ENCODE data around the gene PLXNB2.

Gene PLXNB2

DNA sequence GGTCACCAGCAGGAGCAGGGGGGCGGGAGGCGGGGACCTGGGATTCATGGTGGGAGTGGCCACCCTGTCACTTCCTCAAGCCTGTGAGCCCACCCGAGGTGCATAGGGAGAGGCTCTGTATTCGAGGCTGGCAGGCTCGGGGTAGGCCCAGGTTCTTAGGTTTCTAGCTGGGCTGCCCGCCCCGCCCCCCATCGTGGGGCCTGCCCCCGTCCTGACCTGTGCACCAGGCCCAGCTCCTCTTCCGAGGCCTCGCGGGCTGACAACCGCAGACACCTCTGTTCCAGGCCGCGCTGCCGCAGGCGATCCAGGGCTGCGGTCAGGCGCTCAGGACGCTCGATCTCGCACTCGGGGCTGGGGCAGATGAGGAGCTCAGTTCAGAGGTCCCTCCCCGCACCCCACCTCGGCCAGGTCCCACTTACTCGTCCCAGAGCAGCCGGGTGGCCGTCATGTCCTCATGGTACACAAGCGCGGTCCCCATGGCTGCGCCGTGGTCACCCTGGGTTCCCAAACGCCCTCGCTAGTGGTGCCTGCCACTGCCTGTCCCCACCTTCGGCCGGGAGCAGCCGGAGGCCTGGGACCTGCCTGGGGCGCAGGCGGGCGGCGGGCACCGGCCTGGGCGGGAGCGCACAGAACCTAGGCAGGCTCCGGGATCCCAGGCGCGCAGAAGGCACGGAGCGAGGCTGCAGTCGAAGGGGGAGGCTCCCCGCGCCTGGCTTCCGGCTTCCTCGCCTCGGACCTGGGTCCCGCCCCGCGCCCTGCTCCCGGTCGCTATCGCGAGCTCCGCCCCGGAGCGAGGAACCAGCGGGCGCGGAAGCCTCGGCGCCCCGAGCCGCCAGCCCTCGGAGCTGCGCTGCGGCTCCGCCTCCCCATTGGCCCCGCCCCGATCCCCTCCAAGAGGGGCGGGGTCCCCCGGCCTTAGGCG lies 56.6 kb downstream of the PLXNB2 start, which contains the start of gene HDAC10:
HDAC10 (minus strand) TSS at position 711 of the 922 bp plus-strand sequence; CDS start at position 478, 233 bp downstream.
- TF ChIP-seq SUZ12 (IDR thresholded peaks at IDR 0.05), result no peak
- TF ChIP-seq FOXK2 (IDR thresholded peaks at IDR 0.05), result no peak
- peak; percentile 40; the same call in 1 of the 2 replicates for TF ChIP-seq L3MBTL2 (conservative IDR thresholded peaks at IDR 0.05)
- ChIA-PET POLR2A (interaction anchor here (0.6 to 1.9 kb wide), 9 partner anchors 8 to 482 kb away, joined by 3 to 13 read pairs (median 4); partner anchors contain the start of genes LMF2, MAPK12, NCAPH2 and SCO2), CTCF (interaction anchor here (0.6 to 2.0 kb wide), 3 partner anchors 13 to 56 kb away, joined by 3 to 6 read pairs (median 3); partner anchors contain the start of gene PLXNB2)
- peak; percentile 75 for DNase-seq (ENCODE audit: extremely low spot score)

- TF ChIP-seq PKNOX1 (IDR thresholded peaks at IDR 0.05), result no peak
- TF ChIP-seq ELF4 (IDR thresholded peaks at IDR 0.05), result no peak
- TF ChIP-seq SP1 (IDR thresholded peaks at IDR 0.05), result no peak
- TF ChIP-seq SUZ12 (IDR thresholded peaks at IDR 0.05), result no peak
- TF ChIP-seq LEF1 (IDR thresholded peaks at IDR 0.05; ENCODE audit: borderline replicate concordance), result no peak
- TF ChIP-seq FOXM1 (IDR thresholded peaks at IDR 0.05; ENCODE audit: borderline replicate concordance), result no peak
- no peak for TF ChIP-seq ARNT (IDR thresholded peaks at IDR 0.05)
- TF ChIP-seq NFRKB (IDR thresholded peaks at IDR 0.05), result no peak
- no peak for TF ChIP-seq TARDBP (IDR thresholded peaks at IDR 0.05)
- TF ChIP-seq CTBP1 (IDR thresholded peaks at IDR 0.05; ENCODE audit: borderline replicate concordance), result no peak
- TF ChIP-seq L3MBTL2 (conservative IDR thresholded peaks at IDR 0.05), result no peak
- no peak for TF ChIP-seq BHLHE40 (IDR thresholded peaks at IDR 0.05; ENCODE audit: borderline replicate concordance)
- TF ChIP-seq FOXA1 (IDR thresholded peaks at IDR 0.05), result no peak
- TF ChIP-seq FOXK2 (IDR thresholded peaks at IDR 0.05), result no peak
- TF ChIP-seq ZNF384 (IDR thresholded peaks at IDR 0.05), result no peak
- TF ChIP-seq HDGF (IDR thresholded peaks at IDR 0.05; ENCODE audit: borderline replicate concordance), result no peak
- DNase-seq (ENCODE audit: extremely low spot score), result no peak
- ChIA-PET CTCF (interaction anchor here (1.3 kb wide), 1 partner anchor 14 kb away, joined by 3 read pairs; no protein-coding TSS in a partner anchor), POLR2A (interaction anchor here (0.6 to 1.9 kb wide), 2 partner anchors 11 to 481 kb away, joined by 3 to 13 read pairs; partner anchors contain the start of gene MAPK12)
These were observed 57.2 kb downstream of the PLXNB2 start for GRCh38 chr22:50250249-50250554.

DNA sequence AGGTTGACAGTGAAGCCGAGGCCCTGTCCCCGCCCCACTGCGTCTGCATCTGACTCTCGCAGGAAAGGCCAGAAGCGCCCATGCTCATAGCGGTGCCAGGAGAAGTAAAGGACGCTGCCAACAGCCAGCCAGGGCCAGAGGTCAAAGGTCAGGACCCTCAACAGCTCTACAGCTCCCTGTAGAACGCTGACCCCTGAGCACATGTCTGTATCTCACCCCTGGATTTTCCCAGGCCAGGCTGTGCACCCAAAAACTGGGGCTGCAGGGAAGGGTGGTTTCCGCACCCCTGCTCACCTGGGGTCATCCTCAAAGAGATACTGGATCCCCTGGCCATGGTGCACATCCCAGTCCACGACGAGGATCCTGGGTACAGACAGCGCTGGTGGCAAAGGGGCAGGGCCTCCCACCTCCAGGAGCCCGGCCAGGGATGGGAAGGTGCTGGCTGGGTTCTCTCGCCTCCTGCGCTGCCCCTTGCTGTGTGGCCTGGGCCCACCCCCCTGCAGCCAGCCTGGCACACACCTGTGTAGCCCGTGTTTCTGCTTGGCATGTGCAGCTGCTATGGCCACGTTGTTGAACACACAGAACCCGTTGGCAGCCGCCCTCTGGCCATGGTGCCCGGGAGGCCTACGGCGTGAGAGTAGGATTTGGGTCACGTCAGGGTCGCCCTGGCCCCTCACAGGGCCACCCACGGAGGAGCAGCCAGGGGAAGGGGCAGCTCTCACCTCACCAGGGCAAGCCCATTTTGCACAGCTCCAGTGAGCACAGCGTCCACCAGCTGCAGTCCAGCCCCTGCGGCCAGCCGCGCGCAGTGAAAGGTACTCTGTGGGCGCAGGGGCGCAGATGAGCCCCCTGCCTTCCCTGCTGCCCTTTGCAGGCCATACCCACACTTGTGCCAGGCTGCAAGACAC lies 57.9 kb downstream of the PLXNB2 start:
- ChIA-PET CTCF (no interaction called here), POLR2A (interaction anchor here (1.5 kb wide), 1 partner anchor 18 kb away, joined by 4 read pairs; no protein-coding TSS in a partner anchor)
- no peak for DNase-seq (ENCODE audit: extremely low spot score)
- no peak for TF ChIP-seq SP1 (IDR thresholded peaks at IDR 0.05)
- TF ChIP-seq L3MBTL2 (conservative IDR thresholded peaks at IDR 0.05), result no peak
- TF ChIP-seq ELF4 (IDR thresholded peaks at IDR 0.05), result no peak
- TF ChIP-seq LEF1 (IDR thresholded peaks at IDR 0.05; ENCODE audit: borderline replicate concordance), result no peak
- no peak for TF ChIP-seq CTBP1 (IDR thresholded peaks at IDR 0.05; ENCODE audit: borderline replicate concordance)
- no peak for TF ChIP-seq PKNOX1 (IDR thresholded peaks at IDR 0.05)
- TF ChIP-seq NFRKB (IDR thresholded peaks at IDR 0.05), result no peak
- TF ChIP-seq FOXM1 (IDR thresholded peaks at IDR 0.05; ENCODE audit: borderline replicate concordance), result no peak
- no peak for TF ChIP-seq FOXK2 (IDR thresholded peaks at IDR 0.05)
- TF ChIP-seq SUZ12 (IDR thresholded peaks at IDR 0.05), result no peak
- TF ChIP-seq TARDBP (IDR thresholded peaks at IDR 0.05), result no peak
- TF ChIP-seq ARNT (IDR thresholded peaks at IDR 0.05), result no peak
- no peak for TF ChIP-seq FOXA1 (IDR thresholded peaks at IDR 0.05)
- no peak for TF ChIP-seq BHLHE40 (IDR thresholded peaks at IDR 0.05; ENCODE audit: borderline replicate concordance)

GRCh38 chr22:50248196-50249081 lies 59.0 kb downstream of the PLXNB2 start:
- TF ChIP-seq L3MBTL2 (conservative IDR thresholded peaks at IDR 0.05) (no peak), LEF1 (IDR thresholded peaks at IDR 0.05; ENCODE audit: borderline replicate concordance) (no peak), ZNF384 (IDR thresholded peaks at IDR 0.05) (no peak), SUZ12 (IDR thresholded peaks at IDR 0.05) (no peak), FOXA1 (IDR thresholded peaks at IDR 0.05) (no peak), PKNOX1 (IDR thresholded peaks at IDR 0.05) (no peak), TARDBP (IDR thresholded peaks at IDR 0.05) (no peak), NFRKB (IDR thresholded peaks at IDR 0.05) (no peak), ELF4 (IDR thresholded peaks at IDR 0.05) (no peak), CTBP1 (IDR thresholded peaks at IDR 0.05; ENCODE audit: borderline replicate concordance) (no peak), FOXK2 (IDR thresholded peaks at IDR 0.05) (no peak), HDGF (IDR thresholded peaks at IDR 0.05; ENCODE audit: borderline replicate concordance) (no peak), FOXM1 (IDR thresholded peaks at IDR 0.05; ENCODE audit: borderline replicate concordance) (no peak)
- CTCF ChIA-PET, result no interaction called here
- POLR2A ChIA-PET, result interaction anchor here (1.5 kb wide), 1 partner anchor 19 kb away, joined by 4 read pairs; no protein-coding TSS in a partner anchor
- no peak for DNase-seq (ENCODE audit: extremely low spot score)
